Measurements from ENCODE around the gene PRKCI.

Gene PRKCI

DNA sequence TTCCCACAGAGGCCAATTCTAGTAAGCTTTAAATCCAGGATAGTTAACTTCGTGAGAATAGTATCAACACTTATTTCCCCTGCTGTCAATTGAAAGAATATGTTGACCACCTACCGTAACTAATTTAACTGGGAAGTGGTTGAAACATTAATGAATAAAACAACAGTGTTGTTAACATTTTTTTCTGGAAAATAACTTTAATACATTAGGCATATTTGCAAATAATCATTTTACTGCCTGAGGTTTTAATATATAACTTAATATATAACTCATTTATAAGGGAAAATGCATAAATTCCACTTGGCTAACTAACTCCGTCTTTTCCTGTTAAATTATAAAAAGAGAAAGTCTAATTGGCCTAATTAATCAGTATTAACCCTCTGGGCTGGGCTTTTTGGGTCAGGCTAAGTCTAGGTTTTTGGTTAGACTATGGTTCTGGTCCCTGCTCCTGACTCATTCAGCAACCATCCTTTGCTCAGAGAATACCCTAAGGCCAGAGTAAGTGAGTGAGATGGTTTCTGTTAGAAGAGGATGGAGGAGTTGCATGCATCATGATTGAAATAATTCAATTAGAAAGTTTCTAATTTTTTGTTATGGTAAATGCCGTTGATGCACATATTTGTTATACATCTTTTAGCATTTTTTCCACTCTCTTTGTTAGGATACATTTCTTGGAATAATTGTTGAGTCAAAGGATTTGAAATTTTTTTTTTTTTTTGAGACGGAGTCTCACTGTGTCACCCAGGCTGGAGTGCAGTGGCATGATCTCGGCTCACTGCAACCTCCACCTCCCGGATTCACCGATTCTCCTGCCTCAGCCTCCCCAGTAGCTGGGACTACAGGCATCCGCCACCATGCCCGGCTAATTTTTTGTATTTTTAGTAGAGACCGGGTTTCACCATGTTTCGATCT, 124.5 kb downstream of the PRKCI start:
- DNase-seq: no peak

DNA sequence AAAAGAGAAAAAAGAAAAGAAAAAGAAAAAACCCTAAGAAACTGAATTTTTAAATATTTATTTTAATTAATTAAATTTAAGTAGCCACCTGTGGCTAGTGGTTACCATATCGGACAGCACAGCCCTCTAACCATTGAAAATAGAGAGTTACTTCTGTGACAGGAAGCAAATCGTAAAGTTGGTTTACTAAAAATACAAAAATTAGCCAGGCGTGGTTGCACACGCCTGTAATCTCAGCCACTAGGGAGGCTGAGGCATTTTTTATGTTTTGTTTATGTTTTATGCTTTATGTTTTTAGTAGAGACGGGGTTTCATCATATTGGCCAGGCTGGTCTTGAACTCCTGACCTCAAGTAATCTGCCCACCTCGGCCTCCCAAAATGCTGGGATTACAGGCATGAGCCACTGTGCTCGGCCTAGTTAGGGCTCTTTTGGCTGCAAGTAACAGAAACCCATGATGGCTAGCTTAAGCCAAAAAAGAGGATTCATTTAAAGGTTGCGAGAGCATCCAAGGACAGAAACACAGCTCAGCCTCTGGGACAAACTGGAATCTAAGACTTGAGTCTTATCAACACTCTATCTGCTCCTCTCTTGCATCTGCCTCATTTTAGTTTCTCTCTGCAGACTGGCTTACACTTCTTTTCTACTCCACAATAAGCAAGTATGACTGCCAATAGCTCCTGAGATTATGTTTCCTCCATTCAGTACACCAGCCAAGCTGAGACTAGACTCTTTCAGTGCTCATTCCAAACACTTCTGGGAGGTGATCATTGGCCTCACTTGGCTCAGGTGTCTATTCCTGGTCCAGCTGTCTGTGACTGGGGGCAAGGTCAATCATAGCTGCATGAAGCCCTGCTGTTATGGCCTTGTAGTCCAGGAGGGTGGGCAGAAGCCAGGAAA, 128.5 kb downstream of the PRKCI start:
- DNase-seq: no peak

DNA sequence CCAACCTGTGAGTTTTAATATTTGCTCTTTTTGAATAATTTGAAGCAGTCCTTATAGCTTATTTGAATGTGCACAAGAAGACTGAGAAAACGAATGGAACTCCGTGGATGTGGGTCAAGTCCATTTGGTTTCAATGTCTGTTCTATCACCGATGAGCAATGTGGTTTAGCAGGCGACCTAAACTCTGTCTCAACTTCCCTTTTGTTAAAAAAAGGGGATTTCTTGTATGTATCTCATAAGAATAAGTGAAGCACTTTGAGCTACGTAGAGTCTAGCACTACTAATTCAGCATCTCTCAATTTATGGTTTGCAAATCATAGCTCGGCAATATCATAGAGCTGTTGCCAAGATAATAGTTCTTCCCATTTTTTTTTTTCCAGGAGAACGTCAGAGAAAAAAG, 130.7 kb downstream of the PRKCI start:
- DNase-seq: peak; percentile 19

DNA sequence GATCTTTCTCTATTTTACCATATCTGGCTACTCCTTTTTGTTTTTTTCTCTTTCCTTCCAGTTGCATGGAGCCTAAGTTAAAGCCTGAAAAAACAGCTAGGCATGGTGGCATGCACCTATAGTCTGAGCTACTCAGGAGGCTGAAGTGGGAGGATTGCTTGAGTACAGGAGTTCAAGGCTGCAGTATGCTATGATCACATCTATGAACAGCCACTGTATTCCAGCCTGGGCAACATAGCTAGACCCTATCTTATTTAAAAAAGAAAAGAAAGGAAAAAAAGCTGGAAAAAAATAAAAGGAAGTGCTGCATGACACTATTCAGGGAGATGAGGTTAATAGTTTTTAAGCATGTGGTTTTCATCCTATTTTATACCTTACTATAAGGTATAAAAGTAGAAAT, 131.3 kb downstream of the PRKCI start:
- DNase-seq: no peak

DNA sequence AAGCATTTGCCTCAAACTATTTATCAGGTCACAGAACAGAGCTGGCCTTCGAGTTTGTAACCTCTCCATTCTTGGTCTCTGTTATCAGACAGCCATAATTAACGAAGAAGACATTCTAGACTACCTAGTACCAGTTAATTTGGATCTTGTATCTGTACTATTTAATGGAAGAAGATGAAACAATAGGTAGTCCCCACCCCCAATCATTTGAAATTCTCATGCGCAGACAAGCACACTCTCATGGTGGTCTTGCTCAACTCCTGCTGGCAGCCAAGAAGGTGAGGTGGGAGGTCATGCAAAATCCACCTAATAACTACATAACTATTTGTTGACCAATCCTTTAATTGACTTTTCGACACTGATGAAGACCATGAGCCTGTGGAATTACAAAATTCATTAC, 132.5 kb downstream of the PRKCI start:
- DNase-seq: no peak
